ENCODE results near the gene KCNQ1. TPM values are rescaled to one million over a fixed set of nuclear protein-coding genes. Genes with fewer than 3 reads are reported as not detected.

The KCNQ1 gene
- total and polyA plus RNA-seq, 12 donors, result 11.0 to 447 (median 320) TPM

DNA sequence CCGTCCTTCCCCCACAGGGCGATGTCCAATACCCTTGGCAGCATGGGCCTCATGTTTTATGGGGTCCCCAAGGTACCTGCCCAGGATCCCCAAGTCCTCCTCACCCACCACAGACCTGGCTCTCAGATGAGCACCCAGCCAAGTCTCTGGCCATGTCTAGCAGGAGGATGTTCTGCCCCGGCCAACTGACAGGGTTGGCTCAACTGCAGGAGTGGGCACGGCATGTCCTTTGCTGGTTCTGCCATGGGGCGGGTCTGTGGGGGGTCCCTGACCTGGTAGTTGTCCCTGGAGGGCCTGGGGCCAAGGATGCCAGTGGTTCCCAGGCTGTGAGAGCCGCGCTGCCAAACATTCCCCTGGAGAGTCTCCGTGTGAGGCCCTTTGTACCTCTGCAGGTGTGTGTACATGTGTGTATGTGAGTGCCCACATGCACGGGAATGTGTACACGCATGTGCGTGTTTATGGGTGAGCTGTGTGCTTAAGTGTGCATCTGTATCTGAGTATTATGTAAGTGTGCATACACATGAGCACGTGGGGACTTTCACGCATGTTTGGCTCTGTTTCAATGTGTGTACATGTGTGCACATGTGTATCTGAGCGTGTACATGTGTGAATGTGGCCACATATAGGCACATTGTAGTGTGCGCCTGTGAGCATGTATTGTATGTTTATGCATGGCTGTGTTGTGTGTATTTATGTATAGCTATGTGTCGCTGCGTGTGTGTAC, 85.5 kb downstream of the KCNQ1 start:
- TF ChIP-seq, protein P1, sequence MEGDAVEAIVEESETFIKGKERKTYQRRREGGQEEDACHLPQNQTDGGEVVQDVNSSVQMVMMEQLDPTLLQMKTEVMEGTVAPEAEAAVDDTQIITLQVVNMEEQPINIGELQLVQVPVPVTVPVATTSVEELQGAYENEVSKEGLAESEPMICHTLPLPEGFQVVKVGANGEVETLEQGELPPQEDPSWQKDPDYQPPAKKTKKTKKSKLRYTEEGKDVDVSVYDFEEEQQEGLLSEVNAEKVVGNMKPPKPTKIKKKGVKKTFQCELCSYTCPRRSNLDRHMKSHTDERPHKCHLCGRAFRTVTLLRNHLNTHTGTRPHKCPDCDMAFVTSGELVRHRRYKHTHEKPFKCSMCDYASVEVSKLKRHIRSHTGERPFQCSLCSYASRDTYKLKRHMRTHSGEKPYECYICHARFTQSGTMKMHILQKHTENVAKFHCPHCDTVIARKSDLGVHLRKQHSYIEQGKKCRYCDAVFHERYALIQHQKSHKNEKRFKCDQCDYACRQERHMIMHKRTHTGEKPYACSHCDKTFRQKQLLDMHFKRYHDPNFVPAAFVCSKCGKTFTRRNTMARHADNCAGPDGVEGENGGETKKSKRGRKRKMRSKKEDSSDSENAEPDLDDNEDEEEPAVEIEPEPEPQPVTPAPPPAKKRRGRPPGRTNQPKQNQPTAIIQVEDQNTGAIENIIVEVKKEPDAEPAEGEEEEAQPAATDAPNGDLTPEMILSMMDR (IDR thresholded peaks at IDR 0.05), result no peak
- TF ChIP-seq POLR2A (IDR thresholded peaks at IDR 0.05), result no peak
- peaks cover 0 to 14% of the 10 kb centered on the region in 2 donors for H3K36me3 ChIP-seq (replicated peaks in 1 of 2)
- intact Hi-C loops (cut with DNase I), result no loop called here
- peaks cover 48 to 52% of the 10 kb centered on the region in 2 donors for H3K4me1 ChIP-seq (replicated peaks in 1 of 2)
- DNase-seq, result peak in 5 of 7 donors; percentile 8 to 54 (median 18)
- no peaks in the 10 kb centered on the region for H3K27me3 ChIP-seq
- H3K27ac ChIP-seq, result peak overlapping the region in 1 of 5 donors; percentile 59
- H3K4me3 ChIP-seq, result no peak overlapping the region
- H3K9me3 ChIP-seq (replicated peaks in 1 of 3), result no peaks in the 10 kb centered on the region
- WGBS, 4 donors, result 75 to 83% (median 78%) methylated on average over 14 to 17 of the region's 17 CpGs

DNA sequence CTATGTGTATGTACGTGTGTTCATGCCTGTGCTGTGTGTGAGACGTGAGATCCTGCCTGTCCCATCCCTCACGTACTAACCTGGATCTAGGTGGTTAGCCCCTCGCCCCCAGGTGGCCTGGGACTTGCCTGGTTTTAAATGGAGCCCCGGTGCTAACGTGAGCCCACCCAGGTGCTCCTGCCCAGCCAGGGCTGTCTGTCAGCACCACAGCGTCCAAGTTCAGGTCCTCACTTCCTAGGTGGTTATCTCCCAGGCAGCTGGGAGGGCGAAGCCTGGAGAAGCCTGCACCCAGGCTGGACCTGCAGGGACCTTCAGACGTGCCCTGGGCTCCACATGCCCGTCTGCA, 86.0 kb downstream of the KCNQ1 start:
- Histone ChIP-seq H3K36me3 (replicated peaks in 1 of 2) (peaks cover 0 to 14% of the 10 kb centered on the region in 2 donors), H3K27me3 (no peaks in the 10 kb centered on the region), H3K4me3 (no peak overlapping the region), H3K27ac (peak overlapping the region in 1 of 5 donors; percentile 59), H3K4me1 (replicated peaks in 1 of 2) (peaks cover 43 to 47% of the 10 kb centered on the region in 2 donors), H3K9me3 (replicated peaks in 1 of 3) (no peaks in the 10 kb centered on the region)
- TF ChIP-seq POLR2A (IDR thresholded peaks at IDR 0.05), result no peak
- TF ChIP-seq, protein P1 (IDR thresholded peaks at IDR 0.05), result no peak
- peak in 3 of 7 donors; percentile 10 to 34 (median 31) for DNase-seq
- intact Hi-C loops (cut with DNase I), result loop anchor here in 1 of 2 donors (1.0 kb wide), 1 partner anchor 103 kb away; no protein-coding TSS in a partner anchor
- 76 to 77% (median 77%) methylated on average over 3 to 10 of the region's 10 CpGs for WGBS, 4 donors

DNA sequence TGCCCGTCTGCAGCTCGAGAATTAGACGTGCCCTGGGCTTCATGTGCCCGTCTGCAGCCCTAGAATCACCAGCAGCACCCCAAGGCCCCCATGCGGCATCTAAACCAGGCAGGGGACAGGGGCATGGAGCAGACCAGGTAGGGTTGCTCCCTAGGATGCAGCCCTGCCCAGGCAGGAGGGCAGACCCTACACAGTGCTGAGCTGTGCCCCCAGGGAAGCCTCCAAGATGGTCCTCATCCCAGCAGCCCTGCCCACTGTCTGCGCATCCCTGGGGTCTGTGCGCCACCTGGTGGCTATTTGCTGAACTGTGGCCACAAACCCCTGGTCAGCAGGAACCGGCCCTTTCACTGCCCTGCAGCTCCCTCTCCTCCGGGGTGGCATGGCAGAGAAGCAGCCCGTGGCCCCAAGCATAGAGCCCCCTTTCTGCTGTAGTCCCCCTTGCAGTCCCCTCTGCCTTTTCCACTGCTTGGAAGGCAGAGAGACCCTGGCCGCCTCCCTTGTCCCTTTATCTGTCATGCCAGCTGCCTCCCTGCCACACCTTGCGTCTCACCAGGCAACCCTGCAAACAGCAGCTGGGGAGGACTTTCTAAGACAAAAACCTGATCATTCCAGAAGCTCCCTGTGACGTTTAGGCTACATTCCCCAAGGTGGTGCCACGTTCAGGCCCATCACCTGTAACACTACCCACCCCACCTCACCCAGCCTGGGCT, 86.6 kb downstream of the KCNQ1 start:
- peak; percentile 58 to 91 (median 82) for DNase-seq
- Histone ChIP-seq H3K36me3 (replicated peaks in 1 of 2) (peaks cover 0 to 14% of the 10 kb centered on the region in 2 donors), H3K4me3 (no peak overlapping the region), H3K27ac (peak overlapping the region in 2 of 5 donors; percentile 28 to 89), H3K27me3 (no peaks in the 10 kb centered on the region), H3K9me3 (replicated peaks in 1 of 3) (no peaks in the 10 kb centered on the region), H3K4me1 (replicated peaks in 1 of 2) (peaks cover 38 to 41% of the 10 kb centered on the region in 2 donors)
- TF ChIP-seq, protein P1 (IDR thresholded peaks at IDR 0.05), result peak; percentile 92 to 99 (median 98)
- TF ChIP-seq POLR2A (IDR thresholded peaks at IDR 0.05), result no peak
- intact Hi-C loops (cut with DNase I), result loop anchor here in 1 of 2 donors (1.0 kb wide), 1 partner anchor 103 kb away; no protein-coding TSS in a partner anchor
- WGBS, 4 donors, result 18 to 43% (median 37%) methylated on average over 7 to 14 of the region's 14 CpGs

All from adrenal gland (tissue), 12 donors.